ENCODE measurements around the gene MBTD1.

DNA sequence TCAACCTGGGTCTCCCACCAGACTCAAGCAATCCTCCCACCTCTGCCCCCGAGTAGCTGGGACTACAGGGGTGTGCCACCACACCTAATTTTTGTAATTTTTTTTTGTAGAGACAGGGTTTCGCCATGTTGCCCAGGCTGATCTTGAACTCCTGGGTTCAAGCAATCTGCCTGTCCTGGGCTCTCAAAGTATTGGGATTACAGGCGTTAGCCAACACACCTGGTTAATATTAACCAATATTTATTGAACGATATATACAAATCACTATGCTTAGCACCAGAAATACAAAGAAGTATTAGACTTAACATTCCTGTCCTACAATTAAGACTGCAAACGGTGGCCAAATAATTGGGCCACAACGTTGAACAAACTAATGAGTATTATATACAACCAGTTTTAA lies 4.2 kb downstream of the MBTD1 start:
- TF ChIP-seq POLR2AphosphoS5 (IDR thresholded peaks at IDR 0.05): no peak
- TF ChIP-seq, protein P1, sequence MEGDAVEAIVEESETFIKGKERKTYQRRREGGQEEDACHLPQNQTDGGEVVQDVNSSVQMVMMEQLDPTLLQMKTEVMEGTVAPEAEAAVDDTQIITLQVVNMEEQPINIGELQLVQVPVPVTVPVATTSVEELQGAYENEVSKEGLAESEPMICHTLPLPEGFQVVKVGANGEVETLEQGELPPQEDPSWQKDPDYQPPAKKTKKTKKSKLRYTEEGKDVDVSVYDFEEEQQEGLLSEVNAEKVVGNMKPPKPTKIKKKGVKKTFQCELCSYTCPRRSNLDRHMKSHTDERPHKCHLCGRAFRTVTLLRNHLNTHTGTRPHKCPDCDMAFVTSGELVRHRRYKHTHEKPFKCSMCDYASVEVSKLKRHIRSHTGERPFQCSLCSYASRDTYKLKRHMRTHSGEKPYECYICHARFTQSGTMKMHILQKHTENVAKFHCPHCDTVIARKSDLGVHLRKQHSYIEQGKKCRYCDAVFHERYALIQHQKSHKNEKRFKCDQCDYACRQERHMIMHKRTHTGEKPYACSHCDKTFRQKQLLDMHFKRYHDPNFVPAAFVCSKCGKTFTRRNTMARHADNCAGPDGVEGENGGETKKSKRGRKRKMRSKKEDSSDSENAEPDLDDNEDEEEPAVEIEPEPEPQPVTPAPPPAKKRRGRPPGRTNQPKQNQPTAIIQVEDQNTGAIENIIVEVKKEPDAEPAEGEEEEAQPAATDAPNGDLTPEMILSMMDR (IDR thresholded peaks at IDR 0.05): no peak
- TF ChIP-seq POLR2A (IDR thresholded peaks at IDR 0.05): no peak
- no peak for TF ChIP-seq EP300 (IDR thresholded peaks at IDR 0.05)
